Activated T-cell treated with anti-CD3 and anti-CD28 coated beads for 1 hour (primary cell): ENCODE results near the gene PLEKHA4.

Source experiments
- DNase-seq: peaks from one replicate; pipeline ENCODE4 v3.0.0-alpha.2; 2020; ENCODE audit warnings: low read depth

The PLEKHA4 gene

GRCh38 chr19:48830088-48830487 lies 38.3 kb downstream of the PLEKHA4 start:
- no peak for DNase-seq

- DNase-seq, result no peak
Observed at GRCh38 chr19:48826606-48827020, 41.8 kb downstream of the PLEKHA4 start.

GRCh38 chr19:48822514-48822913 lies 45.9 kb downstream of the PLEKHA4 start:
- DNase-seq, result no peak

GRCh38 chr19:48821633-48822032 lies 46.8 kb downstream of the PLEKHA4 start:
- no peak for DNase-seq

GRCh38 chr19:48819366-48819816 lies 49.0 kb downstream of the PLEKHA4 start:
- no peak for DNase-seq

- no peak for DNase-seq
Observed at GRCh38 chr19:48818234-48818820, 50.1 kb downstream of the PLEKHA4 start.

GRCh38 chr19:48817585-48818124 lies 50.8 kb downstream of the PLEKHA4 start:
- no peak for DNase-seq

GRCh38 chr19:48815870-48816501 lies 52.4 kb downstream of the PLEKHA4 start:
- no peak for DNase-seq

- no peak for DNase-seq
Observed at GRCh38 chr19:48814895-48815294, 53.5 kb downstream of the PLEKHA4 start.

GRCh38 chr19:48813123-48813913 lies 55.1 kb downstream of the PLEKHA4 start:
- DNase-seq, result no peak

GRCh38 chr19:48812094-48812929 lies 56.1 kb downstream of the PLEKHA4 start:
- DNase-seq, result peak; percentile 45

- DNase-seq, result no peak
Observed at GRCh38 chr19:48810151-48810550, 58.3 kb downstream of the PLEKHA4 start.

GRCh38 chr19:48807590-48808308 lies 60.7 kb downstream of the PLEKHA4 start:
- DNase-seq, result no peak

- no peak for DNase-seq
Observed at GRCh38 chr19:48806818-48807589, 61.4 kb downstream of the PLEKHA4 start.

GRCh38 chr19:48806518-48806817 lies 61.9 kb downstream of the PLEKHA4 start:
- no peak for DNase-seq

GRCh38 chr19:48805452-48805851 lies 63.0 kb downstream of the PLEKHA4 start:
- DNase-seq, result no peak

GRCh38 chr19:48804496-48804895 lies 63.9 kb downstream of the PLEKHA4 start:
- DNase-seq, result no peak

GRCh38 chr19:48802623-48803022 lies 65.8 kb downstream of the PLEKHA4 start:
- no peak for DNase-seq

GRCh38 chr19:48799358-48800300 lies 68.8 kb downstream of the PLEKHA4 start:
- DNase-seq, result no peak

- no peak for DNase-seq
Observed at GRCh38 chr19:48798937-48799336, 69.5 kb downstream of the PLEKHA4 start.
